Loucy (cell line): ENCODE data around the gene TEKT1.

Experiments
- EZH2phosphoT487 ChIP-seq: fragments of 200-600 bp; IDR thresholded peaks from 2 replicates; pipeline ENCODE4 v1.6.1; 2018; ENCODE audit warnings: antibody characterized with exemption, mild to moderate bottlenecking, moderate library complexity, borderline replicate concordance
- TF ChIP-seq, protein P1 (sequence below): fragments of 200-600 bp; sonication (generic); conservative IDR thresholded peaks from 2 replicates; pipeline ENCODE4 v1.5.1; 2014; ENCODE audit warnings: mild to moderate bottlenecking, antibody characterized with exemption, low read length

DNA sequence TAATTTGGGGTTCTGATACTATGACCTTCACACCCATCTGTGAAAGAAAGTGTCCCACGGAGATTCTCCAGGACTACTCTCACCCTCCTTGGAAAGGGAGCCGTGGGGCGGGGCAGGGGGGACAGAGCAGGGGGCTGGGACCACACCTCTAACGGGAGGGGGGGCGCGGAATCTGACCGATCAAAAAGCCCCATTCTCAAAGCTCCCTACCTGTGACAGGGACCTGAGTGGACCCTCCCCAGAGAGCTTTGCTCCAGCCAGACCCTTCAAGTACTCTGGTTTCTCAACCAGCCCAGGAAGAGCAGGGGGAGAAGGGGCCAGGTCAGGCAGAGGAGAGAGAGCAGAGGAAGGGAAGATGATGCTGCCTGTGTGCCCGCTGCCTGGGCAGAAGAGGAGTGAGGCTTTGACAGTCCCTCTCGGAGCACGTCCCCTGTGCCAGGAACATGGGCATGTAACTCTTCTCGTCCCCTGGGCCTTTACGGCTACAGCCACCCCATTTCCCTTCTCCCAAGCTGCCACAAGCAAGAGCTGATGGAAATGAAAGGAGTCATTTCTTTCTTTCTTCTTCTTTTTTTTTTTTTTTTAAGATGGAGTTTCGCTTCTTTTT is 75.0 kb downstream of the TEKT1 start:
- TF ChIP-seq, protein P1, sequence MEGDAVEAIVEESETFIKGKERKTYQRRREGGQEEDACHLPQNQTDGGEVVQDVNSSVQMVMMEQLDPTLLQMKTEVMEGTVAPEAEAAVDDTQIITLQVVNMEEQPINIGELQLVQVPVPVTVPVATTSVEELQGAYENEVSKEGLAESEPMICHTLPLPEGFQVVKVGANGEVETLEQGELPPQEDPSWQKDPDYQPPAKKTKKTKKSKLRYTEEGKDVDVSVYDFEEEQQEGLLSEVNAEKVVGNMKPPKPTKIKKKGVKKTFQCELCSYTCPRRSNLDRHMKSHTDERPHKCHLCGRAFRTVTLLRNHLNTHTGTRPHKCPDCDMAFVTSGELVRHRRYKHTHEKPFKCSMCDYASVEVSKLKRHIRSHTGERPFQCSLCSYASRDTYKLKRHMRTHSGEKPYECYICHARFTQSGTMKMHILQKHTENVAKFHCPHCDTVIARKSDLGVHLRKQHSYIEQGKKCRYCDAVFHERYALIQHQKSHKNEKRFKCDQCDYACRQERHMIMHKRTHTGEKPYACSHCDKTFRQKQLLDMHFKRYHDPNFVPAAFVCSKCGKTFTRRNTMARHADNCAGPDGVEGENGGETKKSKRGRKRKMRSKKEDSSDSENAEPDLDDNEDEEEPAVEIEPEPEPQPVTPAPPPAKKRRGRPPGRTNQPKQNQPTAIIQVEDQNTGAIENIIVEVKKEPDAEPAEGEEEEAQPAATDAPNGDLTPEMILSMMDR, result no peak
- no peak for TF ChIP-seq EZH2phosphoT487
